Loucy (cell line): ENCODE measurements around the gene ZNF70.
A peak's percentile ranks its signal among the peaks of the same experiment; 100 is the strongest.

Experiments
- EZH2phosphoT487 ChIP-seq: fragments of 200-600 bp; IDR thresholded peaks from 2 replicates; pipeline ENCODE4 v1.6.1; 2018; ENCODE audit warnings: antibody characterized with exemption, mild to moderate bottlenecking, moderate library complexity, borderline replicate concordance
- TF ChIP-seq, protein P1 (sequence below): fragments of 200-600 bp; sonication (generic); conservative IDR thresholded peaks from 2 replicates; pipeline ENCODE4 v1.5.1; 2014; ENCODE audit warnings: mild to moderate bottlenecking, antibody characterized with exemption, low read length

DNA sequence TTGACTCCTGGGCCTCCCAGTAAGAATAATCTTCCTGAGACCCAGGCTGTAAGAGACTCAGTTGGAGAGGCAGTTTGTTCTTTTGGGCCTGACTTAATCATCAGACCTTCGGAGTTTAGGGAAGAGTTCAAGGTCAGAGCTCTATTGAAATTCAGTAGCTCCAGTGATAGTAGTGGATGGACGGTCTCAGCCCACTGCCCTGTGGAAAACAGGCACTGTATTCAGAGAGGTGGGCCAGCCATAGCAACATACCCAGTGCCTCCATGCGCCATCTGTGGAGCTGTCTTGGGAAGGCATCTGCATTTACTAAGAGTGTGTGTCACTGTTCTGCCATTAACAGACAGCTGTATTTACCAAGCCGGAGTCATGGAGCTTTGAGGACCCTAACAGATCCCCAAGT lies 38.7 kb upstream of the ZNF70 start:
- TF ChIP-seq, protein P1, sequence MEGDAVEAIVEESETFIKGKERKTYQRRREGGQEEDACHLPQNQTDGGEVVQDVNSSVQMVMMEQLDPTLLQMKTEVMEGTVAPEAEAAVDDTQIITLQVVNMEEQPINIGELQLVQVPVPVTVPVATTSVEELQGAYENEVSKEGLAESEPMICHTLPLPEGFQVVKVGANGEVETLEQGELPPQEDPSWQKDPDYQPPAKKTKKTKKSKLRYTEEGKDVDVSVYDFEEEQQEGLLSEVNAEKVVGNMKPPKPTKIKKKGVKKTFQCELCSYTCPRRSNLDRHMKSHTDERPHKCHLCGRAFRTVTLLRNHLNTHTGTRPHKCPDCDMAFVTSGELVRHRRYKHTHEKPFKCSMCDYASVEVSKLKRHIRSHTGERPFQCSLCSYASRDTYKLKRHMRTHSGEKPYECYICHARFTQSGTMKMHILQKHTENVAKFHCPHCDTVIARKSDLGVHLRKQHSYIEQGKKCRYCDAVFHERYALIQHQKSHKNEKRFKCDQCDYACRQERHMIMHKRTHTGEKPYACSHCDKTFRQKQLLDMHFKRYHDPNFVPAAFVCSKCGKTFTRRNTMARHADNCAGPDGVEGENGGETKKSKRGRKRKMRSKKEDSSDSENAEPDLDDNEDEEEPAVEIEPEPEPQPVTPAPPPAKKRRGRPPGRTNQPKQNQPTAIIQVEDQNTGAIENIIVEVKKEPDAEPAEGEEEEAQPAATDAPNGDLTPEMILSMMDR = peak; percentile 52
- TF ChIP-seq EZH2phosphoT487 = no peak
